Activated naive CD8-positive, alpha-beta T cell treated with anti-CD3 and anti-CD28 coated beads, Interleukin-2, amount 10 ng/mL, durations not matched to agents 7 days and 5 days (primary cell): ENCODE measurements around the gene IL18R1. TPM values are rescaled to one million over a fixed set of nuclear protein-coding genes. Genes with fewer than 3 reads are reported as not detected.

ENCODE experiments used
- ATAC-seq: fragments of 150-1000 bp; cut with Tn5 transposase; one replicate; pipeline ENCODE4 v1.10.0; 2021; ENCODE audit warnings: low read depth, moderate library complexity
- POLR2A ChIA-PET: fragments of 350-600 bp; sonication (Branson Sonifier 250); formaldehyde crosslinking; loops from one replicate; lab custom pipeline; 2021; ENCODE audit warnings: antibody characterized with exemption; lab: Charles Lee
- DNase-seq: peaks from one replicate; pipeline ENCODE4 v3.0.0; 2021
- H3K27ac Mint-ChIP-seq: one replicate; pipeline ENCODE4 v1.8.0; 2022; ENCODE audit warnings: mild to moderate bottlenecking, mixed read lengths
- H3K27me3 Mint-ChIP-seq: one replicate; pipeline ENCODE4 v1.8.0; 2022; ENCODE audit warnings: mild to moderate bottlenecking, moderate library complexity, mixed read lengths
- H3K36me3 Mint-ChIP-seq: one replicate; pipeline ENCODE4 v1.8.0; 2021; ENCODE audit warnings: mild to moderate bottlenecking, mixed read lengths
- H3K4me1 Mint-ChIP-seq: one replicate; pipeline ENCODE4 v1.8.0; 2021; ENCODE audit warnings: mixed read lengths
- H3K4me3 Mint-ChIP-seq: one replicate; pipeline ENCODE4 v1.8.0; 2022; ENCODE audit warnings: mild to moderate bottlenecking, moderate library complexity, mixed read lengths
- H3K9me3 Mint-ChIP-seq: one replicate; pipeline ENCODE4 v1.8.0; 2021; ENCODE audit warnings: mixed read lengths
- total RNA-seq, 2 experiments: library from RNA; stranded (reverse); gene quantifications; one replicate each; pipeline ENCODE4 v1.2.3, GENCODE V29; 2021

The IL18R1 gene
- total RNA-seq, 2 experiments from 2014 or later: 37.3 to 40.3 TPM

- peak overlapping the region; percentile 99 for H3K27ac Mint-ChIP-seq
- peaks cover 7% of the 10 kb centered on the region for H3K9me3 Mint-ChIP-seq
- peaks cover 57% of the 10 kb centered on the region for H3K4me1 Mint-ChIP-seq
- POLR2A ChIA-PET: no interaction called here
- H3K36me3 Mint-ChIP-seq: peaks cover 54% of the 10 kb centered on the region
- DNase-seq (no peak), ATAC-seq (no peak)
- H3K27me3 Mint-ChIP-seq: no peaks in the 10 kb centered on the region
- H3K4me3 Mint-ChIP-seq: peak overlapping the region; percentile 100
These were observed 2.3 kb downstream of the IL18R1 start for GRCh38 chr2:102357937-102358336.

GRCh38 chr2:102358496-102358895, 2.9 kb downstream of the IL18R1 start:
- POLR2A ChIA-PET: no interaction called here
- ATAC-seq (no peak), DNase-seq (no peak)
- H3K4me1 Mint-ChIP-seq: peaks cover 60% of the 10 kb centered on the region
- peak overlapping the region; percentile 100 for H3K4me3 Mint-ChIP-seq
- H3K27ac Mint-ChIP-seq: peak overlapping the region; percentile 60
- peaks cover 60% of the 10 kb centered on the region for H3K36me3 Mint-ChIP-seq
- no peaks in the 10 kb centered on the region for H3K27me3 Mint-ChIP-seq
- H3K9me3 Mint-ChIP-seq: peaks cover 10% of the 10 kb centered on the region

GRCh38 chr2:102359527-102359926, 3.9 kb downstream of the IL18R1 start:
- H3K9me3 Mint-ChIP-seq: peaks cover 13% of the 10 kb centered on the region
- H3K27ac Mint-ChIP-seq: no peak overlapping the region
- H3K27me3 Mint-ChIP-seq: no peaks in the 10 kb centered on the region
- ATAC-seq (no peak), DNase-seq (no peak)
- H3K36me3 Mint-ChIP-seq: peaks cover 70% of the 10 kb centered on the region
- peaks cover 55% of the 10 kb centered on the region for H3K4me1 Mint-ChIP-seq
- H3K4me3 Mint-ChIP-seq: peak overlapping the region; percentile 28
- POLR2A ChIA-PET: no interaction called here

GRCh38 chr2:102361632-102362241, 6.1 kb downstream of the IL18R1 start:
- Mint-ChIP-seq H3K4me3 (no peak overlapping the region), H3K27me3 (no peaks in the 10 kb centered on the region), H3K4me1 (peaks cover 63% of the 10 kb centered on the region), H3K36me3 (peaks cover 87% of the 10 kb centered on the region), H3K27ac (no peak overlapping the region), H3K9me3 (peaks cover 30% of the 10 kb centered on the region)
- POLR2A ChIA-PET: no interaction called here
- DNase-seq (no peak), ATAC-seq (no peak)

- H3K4me1 Mint-ChIP-seq: peaks cover 63% of the 10 kb centered on the region
- peaks cover 33% of the 10 kb centered on the region for H3K9me3 Mint-ChIP-seq
- DNase-seq: no peak
- no peaks in the 10 kb centered on the region for H3K27me3 Mint-ChIP-seq
- POLR2A ChIA-PET: no interaction called here
- H3K27ac Mint-ChIP-seq: peak overlapping the region; percentile 85
- peak overlapping the region; percentile 72 for H3K4me3 Mint-ChIP-seq
- ATAC-seq: no peak
- peaks cover 94% of the 10 kb centered on the region for H3K36me3 Mint-ChIP-seq
These were observed 10.2 kb downstream of the IL18R1 start for GRCh38 chr2:102365763-102366162.

GRCh38 chr2:102366406-102367112, 11.0 kb downstream of the IL18R1 start:
- Mint-ChIP-seq H3K27me3 (no peaks in the 10 kb centered on the region), H3K4me1 (peaks cover 58% of the 10 kb centered on the region), H3K36me3 (peaks cover 93% of the 10 kb centered on the region), H3K4me3 (peak overlapping the region; percentile 72), H3K27ac (peak overlapping the region; percentile 85), H3K9me3 (peaks cover 32% of the 10 kb centered on the region)
- POLR2A ChIA-PET: interaction anchor here (1.4 to 1.7 kb wide), 3 partner anchors 11 to 64 kb away, joined by 3 to 12 read pairs (median 7); partner anchors contain the start of gene IL18R1
- ATAC-seq (peak; percentile 14), DNase-seq (no peak)

GRCh38 chr2:102367331-102367971, 11.9 kb downstream of the IL18R1 start:
- no peak for DNase-seq
- Mint-ChIP-seq H3K27ac (peak overlapping the region; percentile 85), H3K9me3 (peaks cover 30% of the 10 kb centered on the region), H3K36me3 (peaks cover 90% of the 10 kb centered on the region), H3K4me3 (peak overlapping the region; percentile 72), H3K27me3 (no peaks in the 10 kb centered on the region), H3K4me1 (peaks cover 53% of the 10 kb centered on the region)
- ATAC-seq: peak; percentile 87
- POLR2A ChIA-PET: interaction anchor here (1.4 to 1.7 kb wide), 3 partner anchors 12 to 65 kb away, joined by 3 to 12 read pairs (median 7); partner anchors contain the start of gene IL18R1

GRCh38 chr2:102368461-102369109, 13.0 kb downstream of the IL18R1 start:
- DNase-seq: no peak
- POLR2A ChIA-PET: interaction anchor here (0.6 to 1.7 kb wide), 5 partner anchors 13 to 97 kb away, joined by 3 to 12 read pairs (median 3); partner anchors contain the start of gene IL18R1
- Mint-ChIP-seq H3K9me3 (peaks cover 24% of the 10 kb centered on the region), H3K4me1 (peaks cover 48% of the 10 kb centered on the region), H3K36me3 (peaks cover 88% of the 10 kb centered on the region), H3K27me3 (no peaks in the 10 kb centered on the region), H3K27ac (peak overlapping the region; percentile 85), H3K4me3 (peak overlapping the region; percentile 10)
- no peak for ATAC-seq

- H3K4me3 Mint-ChIP-seq: no peak overlapping the region
- H3K27me3 Mint-ChIP-seq: no peaks in the 10 kb centered on the region
- peaks cover 47% of the 10 kb centered on the region for H3K4me1 Mint-ChIP-seq
- H3K27ac Mint-ChIP-seq: no peak overlapping the region
- POLR2A ChIA-PET: interaction anchor here (1.1 kb wide), 1 partner anchor 20 kb away, joined by 3 read pairs; no protein-coding TSS in a partner anchor
- ATAC-seq (no peak), DNase-seq (no peak)
- H3K9me3 Mint-ChIP-seq: peaks cover 23% of the 10 kb centered on the region
- H3K36me3 Mint-ChIP-seq: peaks cover 88% of the 10 kb centered on the region
These were observed 14.3 kb downstream of the IL18R1 start for GRCh38 chr2:102369866-102370265.

- no peak overlapping the region for H3K4me3 Mint-ChIP-seq
- ATAC-seq (no peak), DNase-seq (no peak)
- no peak overlapping the region for H3K27ac Mint-ChIP-seq
- POLR2A ChIA-PET: no interaction called here
- peaks cover 16% of the 10 kb centered on the region for H3K9me3 Mint-ChIP-seq
- peaks cover 87% of the 10 kb centered on the region for H3K36me3 Mint-ChIP-seq
- H3K4me1 Mint-ChIP-seq: peaks cover 4% of the 10 kb centered on the region
- H3K27me3 Mint-ChIP-seq: no peaks in the 10 kb centered on the region
These were observed 20.5 kb downstream of the IL18R1 start for GRCh38 chr2:102376052-102376591.

- POLR2A ChIA-PET: no interaction called here
- H3K27me3 Mint-ChIP-seq: no peaks in the 10 kb centered on the region
- H3K36me3 Mint-ChIP-seq: peaks cover 94% of the 10 kb centered on the region
These were observed 28.1 kb downstream of the IL18R1 start for GRCh38 chr2:102383722-102384121.

GRCh38 chr2:102385522-102385921, 29.9 kb downstream of the IL18R1 start:
- H3K36me3 Mint-ChIP-seq: peaks cover 91% of the 10 kb centered on the region
- no peak for ATAC-seq

More at GRCh38 chr2:102383722-102384121, 28.1 kb downstream of the IL18R1 start:
- DNase-seq: no peak
- H3K4me1 Mint-ChIP-seq: peaks cover 10% of the 10 kb centered on the region
- H3K27ac Mint-ChIP-seq: no peak overlapping the region
- H3K4me3 Mint-ChIP-seq: no peak overlapping the region
- peaks cover 21% of the 10 kb centered on the region for H3K9me3 Mint-ChIP-seq
- ATAC-seq: no peak

GRCh38 chr2:102386004-102386403, 30.4 kb downstream of the IL18R1 start:
- Mint-ChIP-seq H3K27ac (no peak overlapping the region), H3K4me1 (peaks cover 10% of the 10 kb centered on the region), H3K36me3 (peaks cover 89% of the 10 kb centered on the region), H3K9me3 (peaks cover 20% of the 10 kb centered on the region), H3K4me3 (no peak overlapping the region), H3K27me3 (no peaks in the 10 kb centered on the region)
- DNase-seq: no peak
- no peak for ATAC-seq
- POLR2A ChIA-PET: no interaction called here

More at GRCh38 chr2:102385522-102385921, 29.9 kb downstream of the IL18R1 start:
- POLR2A ChIA-PET: no interaction called here
- Mint-ChIP-seq H3K27ac (peak overlapping the region; percentile 14), H3K4me1 (peaks cover 10% of the 10 kb centered on the region), H3K4me3 (no peak overlapping the region), H3K27me3 (no peaks in the 10 kb centered on the region), H3K9me3 (peaks cover 20% of the 10 kb centered on the region)
- DNase-seq: no peak
